GM10266 (cell line): ENCODE measurements around the gene CAMK2B.

Experiments
- DNase-seq: peaks from one replicate; pipeline ENCODE4 v3.0.0; 2012; ENCODE audit errors: extremely low spot score
- TF ChIP-seq, protein P1 (sequence below): IDR thresholded peaks from 2 replicates; pipeline ENCODE4 v1.5.1; 2012; ENCODE audit warnings: mild to moderate bottlenecking, low read depth; ENCODE audit not compliant: control insufficient read depth, insufficient read depth; ENCODE audit errors: missing control alignments

CAMK2B gene

DNA sequence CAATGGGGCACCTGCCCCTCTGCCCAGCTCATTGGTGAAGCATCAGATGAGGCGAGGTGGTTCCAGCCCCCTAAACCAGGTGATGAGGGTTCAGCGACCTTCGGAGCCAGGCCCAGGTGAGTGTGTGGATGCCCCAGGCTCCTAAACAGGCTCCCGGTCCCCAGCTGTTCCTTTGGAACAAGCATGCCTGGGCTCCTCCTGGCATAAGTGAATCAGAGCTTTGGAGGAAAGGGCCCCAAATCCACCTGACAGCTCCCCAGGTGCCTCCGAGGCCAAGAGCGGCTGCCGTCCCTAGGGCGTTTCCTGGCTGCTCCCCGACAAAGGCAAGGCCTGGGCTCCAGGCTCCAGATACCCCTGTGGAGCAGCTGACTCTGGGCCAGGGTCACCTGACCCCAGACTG lies 63.4 kb downstream of the CAMK2B start:
- TF ChIP-seq, protein P1, sequence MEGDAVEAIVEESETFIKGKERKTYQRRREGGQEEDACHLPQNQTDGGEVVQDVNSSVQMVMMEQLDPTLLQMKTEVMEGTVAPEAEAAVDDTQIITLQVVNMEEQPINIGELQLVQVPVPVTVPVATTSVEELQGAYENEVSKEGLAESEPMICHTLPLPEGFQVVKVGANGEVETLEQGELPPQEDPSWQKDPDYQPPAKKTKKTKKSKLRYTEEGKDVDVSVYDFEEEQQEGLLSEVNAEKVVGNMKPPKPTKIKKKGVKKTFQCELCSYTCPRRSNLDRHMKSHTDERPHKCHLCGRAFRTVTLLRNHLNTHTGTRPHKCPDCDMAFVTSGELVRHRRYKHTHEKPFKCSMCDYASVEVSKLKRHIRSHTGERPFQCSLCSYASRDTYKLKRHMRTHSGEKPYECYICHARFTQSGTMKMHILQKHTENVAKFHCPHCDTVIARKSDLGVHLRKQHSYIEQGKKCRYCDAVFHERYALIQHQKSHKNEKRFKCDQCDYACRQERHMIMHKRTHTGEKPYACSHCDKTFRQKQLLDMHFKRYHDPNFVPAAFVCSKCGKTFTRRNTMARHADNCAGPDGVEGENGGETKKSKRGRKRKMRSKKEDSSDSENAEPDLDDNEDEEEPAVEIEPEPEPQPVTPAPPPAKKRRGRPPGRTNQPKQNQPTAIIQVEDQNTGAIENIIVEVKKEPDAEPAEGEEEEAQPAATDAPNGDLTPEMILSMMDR: no peak
- no peak for DNase-seq

DNA sequence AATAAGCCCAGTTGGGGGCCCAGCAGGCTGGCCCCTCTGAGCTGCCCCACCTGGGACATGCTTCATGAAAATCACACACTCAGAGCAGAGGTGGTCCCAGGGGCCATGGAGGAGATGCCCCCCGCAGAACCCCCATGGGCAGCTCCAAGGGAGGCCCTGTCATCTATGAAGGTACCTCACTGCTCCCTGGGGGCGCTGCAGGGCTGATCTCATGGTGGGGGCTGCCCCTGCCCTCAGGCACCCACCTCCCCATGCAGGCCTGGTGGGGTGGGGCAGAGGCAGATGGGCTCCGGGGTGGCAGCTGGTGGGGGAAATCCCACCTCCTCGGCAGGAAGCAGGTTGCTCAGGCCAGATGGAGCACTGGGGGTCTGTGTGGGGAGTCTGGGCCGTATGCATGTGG lies 64.2 kb downstream of the CAMK2B start:
- TF ChIP-seq, protein P1: peak; percentile 38
- DNase-seq: peak; percentile 44

DNA sequence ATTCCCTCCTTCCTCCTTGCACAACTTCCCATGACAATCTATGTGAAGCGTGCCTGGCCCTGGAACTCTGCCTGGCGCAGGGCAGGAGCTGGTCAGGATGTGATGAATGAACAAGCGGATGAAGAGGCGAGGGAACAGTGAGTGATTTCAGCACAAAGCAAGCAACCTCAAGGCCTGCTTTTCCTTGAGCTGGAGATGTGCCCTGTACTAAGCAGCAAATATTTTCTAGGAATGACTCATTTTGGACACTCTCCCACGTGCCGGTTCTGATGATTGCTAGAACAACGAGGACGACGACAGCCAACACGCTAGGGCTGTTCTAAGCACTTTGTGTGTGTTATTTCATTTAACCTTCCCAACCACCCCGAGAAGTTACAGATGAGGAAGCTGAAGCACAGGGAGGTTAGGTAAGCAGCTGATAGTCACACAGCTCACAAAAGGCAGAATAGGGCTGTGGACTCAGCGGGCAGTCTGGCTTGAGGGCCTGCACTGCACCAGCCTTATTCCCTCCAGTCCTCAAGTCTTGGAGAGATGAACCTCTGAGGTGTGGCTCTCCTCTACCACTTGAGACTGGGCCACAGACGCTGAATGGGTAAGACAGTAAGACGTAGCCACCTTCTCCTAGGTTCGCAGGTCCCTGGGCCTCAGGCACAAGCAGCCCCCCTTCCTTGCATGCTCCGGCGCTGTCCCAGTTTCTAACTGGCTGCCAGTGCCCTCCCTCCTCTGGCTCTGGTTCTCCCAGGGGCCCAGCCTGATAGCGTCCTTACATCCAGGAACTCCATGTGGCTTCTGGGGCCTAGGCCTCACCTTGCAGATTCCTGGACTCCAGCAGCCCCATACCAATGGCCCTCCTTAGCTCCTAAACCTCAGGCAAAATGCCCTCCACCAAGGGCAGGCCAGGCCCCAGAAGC lies 65.6 kb downstream of the CAMK2B start:
- TF ChIP-seq, protein P1: no peak
- no peak for DNase-seq

DNA sequence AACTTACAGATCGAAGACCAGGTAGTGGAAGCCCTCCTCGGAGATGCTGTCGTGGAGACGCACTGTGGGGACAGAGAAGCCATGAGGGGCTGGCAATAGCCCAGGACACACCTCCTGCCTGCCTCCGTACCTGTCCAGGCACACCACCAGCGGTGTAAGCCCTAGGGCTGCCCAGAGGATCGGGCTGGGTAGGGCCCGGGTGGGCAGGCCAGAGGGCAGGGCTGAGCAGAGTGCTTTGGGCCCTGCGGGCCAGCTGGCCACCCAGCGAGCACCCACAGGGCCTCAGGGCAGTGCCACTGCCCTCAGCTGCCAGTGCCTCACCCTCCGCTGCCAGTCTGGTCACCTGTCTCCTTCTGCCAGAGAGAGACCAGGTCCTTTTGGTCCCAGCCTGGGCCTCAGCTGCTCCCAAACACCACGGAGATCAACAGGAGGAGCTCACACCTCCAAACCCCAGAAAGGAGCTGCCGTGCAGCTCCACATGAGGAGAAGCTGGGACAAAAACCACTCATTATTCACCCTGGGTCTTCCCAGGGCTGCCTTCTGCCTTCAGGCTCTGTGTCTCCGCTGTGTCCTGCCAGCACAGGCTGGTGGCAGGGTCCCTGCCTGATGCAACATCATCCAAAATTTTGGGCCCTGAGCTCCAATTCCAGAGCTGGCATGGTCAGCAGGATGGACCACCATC lies 66.4 kb downstream of the CAMK2B start:
- TF ChIP-seq, protein P1: no peak
- DNase-seq: no peak

DNA sequence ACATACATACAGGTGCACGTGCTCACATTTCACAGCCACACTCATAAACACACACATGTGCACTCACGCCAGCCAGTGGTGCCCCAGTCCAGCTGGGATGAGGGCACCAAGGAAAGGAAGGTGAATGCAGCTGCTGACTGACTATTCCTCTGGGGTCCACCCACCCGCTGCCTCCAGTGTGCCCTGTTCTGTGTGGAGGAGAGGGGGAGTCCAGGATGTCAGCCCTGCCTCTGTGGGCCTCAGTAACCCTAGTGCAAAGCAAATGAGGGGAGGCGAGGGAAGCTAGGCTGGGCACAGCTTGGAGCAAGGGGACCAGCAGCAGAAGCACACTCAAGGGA lies 67.0 kb downstream of the CAMK2B start:
- TF ChIP-seq, protein P1: no peak
- DNase-seq: no peak

DNA sequence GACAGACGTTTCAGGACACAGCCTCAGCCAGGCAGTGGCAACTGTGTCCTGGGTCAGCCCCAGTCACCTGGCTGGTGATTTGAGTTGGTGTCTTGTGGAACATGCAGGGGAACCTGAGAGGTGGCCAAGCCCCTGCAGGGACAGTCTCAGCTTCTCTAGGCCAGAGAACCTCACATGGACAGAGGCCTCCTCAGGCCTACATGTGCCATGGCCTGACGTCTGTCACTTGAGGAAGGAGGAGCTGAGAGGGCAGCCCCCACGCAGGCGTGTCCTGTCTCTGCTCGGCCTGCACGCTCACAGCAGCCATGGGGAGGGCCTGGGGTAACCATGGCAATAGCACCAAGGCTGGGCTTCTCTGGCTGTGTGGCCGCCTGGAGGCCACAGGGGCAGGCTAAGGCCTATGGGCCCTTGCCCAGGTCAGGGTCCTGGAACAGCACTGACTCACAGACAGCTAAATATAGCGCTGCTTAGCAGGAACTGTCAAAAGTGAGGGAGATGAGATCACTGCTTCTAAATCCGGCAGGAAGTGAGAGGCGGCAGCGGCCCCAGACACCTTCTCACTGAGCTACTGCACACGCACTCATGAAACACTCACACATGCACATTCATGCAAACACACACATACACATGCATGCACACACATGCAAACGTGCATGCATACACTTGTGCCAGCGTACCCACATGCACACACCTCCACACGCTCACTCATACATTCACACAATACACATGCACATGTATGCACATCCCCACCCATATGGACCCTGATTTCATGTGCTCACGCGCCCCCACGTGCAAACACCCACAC lies 67.6 kb downstream of the CAMK2B start:
- peak; percentile 89 for DNase-seq
- TF ChIP-seq, protein P1: peak; percentile 16

DNA sequence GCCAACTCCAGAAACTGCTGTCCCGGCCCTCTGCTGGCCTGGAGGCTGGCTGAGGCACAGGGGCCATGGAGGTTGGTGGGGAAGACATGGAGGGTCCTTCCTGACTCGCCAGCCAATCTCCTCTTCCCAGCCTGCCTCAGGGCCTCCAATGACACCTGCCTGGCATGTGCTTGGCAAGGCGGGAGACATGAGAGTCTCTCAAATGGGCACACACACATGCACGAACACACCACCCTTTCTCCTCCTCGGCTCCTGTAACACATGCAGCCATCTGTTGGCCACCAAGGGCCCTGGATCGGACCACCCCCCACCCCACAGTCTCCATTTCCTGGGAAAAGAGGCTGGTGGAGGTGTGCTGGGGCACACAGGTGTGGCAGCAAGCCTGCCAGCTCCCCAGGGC lies 68.2 kb downstream of the CAMK2B start:
- TF ChIP-seq, protein P1: no peak
- no peak for DNase-seq
